Subcutaneous adipose tissue (tissue), 4 donors: ENCODE measurements around the gene ALPK3. TPM values are rescaled to one million over a fixed set of nuclear protein-coding genes. Genes with fewer than 3 reads are reported as not detected.

Experiments used
- CTCF ChIP-seq: fragments of 450-650 bp; IDR thresholded peaks from one replicate; pipeline ENCODE4 v1.5.1; 2016; ENCODE audit warnings: low read depth, mild to moderate bottlenecking, control low read depth, antibody characterized with exemption, moderate library complexity
- total RNA-seq, 4 donors: library from RNA; depleted of rRNA; stranded (reverse); fragments of >200 nt; gene quantifications; one replicate each; pipeline ENCODE4 v1.1.0, GENCODE V29; 2016

The ALPK3 gene
- total RNA-seq, 4 donors from 2014 or later, result 3.3 to 70.3 (median 8.1) TPM

DNA sequence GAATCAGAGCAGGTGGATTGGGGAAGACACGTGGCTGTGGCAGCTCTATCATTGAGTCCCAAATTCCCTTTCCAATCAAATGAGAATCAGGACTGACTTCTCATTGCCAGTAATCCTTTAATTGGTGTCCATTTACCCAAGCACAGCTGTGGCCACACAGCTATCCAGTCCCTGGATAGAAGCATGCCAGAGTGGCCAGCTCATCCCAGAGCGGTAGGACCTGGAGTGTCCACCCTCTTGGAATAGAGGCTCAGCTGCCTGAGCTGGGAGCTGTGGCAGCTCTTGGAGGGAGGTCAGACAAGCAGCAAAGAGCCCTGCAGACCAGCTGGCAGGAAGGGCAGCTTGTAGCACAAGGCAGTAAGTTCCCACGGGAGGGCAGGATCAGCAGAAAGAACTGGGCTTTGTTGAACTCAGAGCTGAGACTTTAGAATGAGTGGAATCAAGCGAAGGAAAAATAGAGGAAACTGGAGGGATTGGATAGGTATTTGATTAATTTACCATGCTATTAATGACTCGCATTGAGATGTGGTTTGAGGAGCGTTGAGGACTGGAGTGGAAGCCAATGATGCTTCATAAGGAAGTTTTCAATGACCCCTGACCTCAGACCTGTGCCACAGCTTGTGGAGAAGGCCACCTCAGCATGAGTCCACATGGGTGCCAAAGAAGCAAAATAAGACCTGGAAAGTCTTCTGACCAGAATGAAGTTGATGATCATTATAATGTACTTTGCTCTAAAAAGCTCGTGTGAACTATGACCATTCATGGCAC lies 6.9 kb upstream of the ALPK3 start:
- TF ChIP-seq CTCF, result no peak

- TF ChIP-seq CTCF, result no peak
Measured at GRCh38 chr15:84811151-84811550, 6.0 kb upstream of the ALPK3 start.

GRCh38 chr15:84811828-84812227 lies 5.3 kb upstream of the ALPK3 start:
- no peak for TF ChIP-seq CTCF

DNA sequence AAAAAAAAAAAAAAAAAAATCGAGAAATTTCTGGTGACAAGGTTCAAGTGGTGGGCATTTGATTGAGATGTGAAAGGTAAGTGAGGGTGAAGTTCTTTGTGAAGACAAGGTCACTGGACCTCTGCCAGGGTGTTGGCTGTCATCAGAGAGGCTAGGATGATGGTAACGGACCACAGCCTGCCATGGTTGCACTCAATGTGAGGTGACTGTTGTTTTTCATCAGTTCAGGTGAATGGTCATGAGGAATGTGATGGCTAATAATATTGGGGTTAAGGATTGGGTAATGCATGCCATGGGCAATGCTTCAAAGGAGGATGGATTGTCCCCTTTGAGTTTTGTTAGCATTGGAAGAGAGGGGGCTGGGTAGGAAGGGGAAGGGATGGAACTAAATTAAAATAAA lies 4.3 kb upstream of the ALPK3 start:
- TF ChIP-seq CTCF, result no peak

DNA sequence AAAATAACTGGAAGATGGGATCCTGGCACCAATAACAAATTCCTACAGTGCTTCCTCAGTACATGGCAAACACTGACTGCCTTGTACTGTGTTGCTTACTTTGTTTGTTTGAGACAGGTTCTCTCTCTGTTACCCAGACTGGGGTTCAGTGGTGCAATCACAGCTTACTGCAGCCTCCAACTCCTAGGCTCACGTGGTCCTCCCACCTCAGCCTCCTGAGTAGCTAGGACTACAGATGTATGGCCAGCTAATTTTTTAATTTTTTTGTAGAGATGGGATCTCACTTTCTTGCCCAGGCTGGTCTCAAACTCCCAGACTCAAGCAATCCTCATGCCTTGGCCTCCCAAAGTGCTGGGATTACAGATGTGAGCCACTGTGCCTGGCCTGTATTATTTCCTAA lies 3.7 kb upstream of the ALPK3 start:
- TF ChIP-seq CTCF, result no peak

DNA sequence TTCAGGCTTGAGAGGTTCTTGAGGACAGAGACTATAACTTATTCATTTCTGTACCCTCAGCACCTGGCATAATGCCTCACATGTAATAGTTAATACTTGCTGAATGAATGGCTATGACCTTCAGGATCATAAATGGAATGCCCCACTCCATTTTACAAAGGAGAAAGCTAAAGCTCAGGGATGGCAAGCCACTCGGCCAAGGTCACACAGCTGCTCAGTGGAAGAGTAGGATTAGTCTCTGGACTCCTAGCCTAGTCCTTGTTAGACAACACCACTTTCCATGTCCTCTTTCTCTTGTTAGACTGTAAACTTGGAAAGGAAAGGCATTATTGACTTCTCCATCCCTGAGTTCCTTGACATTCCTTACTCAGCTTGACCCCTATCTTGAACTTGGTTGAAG lies 3.2 kb upstream of the ALPK3 start:
- TF ChIP-seq CTCF, result no peak

DNA sequence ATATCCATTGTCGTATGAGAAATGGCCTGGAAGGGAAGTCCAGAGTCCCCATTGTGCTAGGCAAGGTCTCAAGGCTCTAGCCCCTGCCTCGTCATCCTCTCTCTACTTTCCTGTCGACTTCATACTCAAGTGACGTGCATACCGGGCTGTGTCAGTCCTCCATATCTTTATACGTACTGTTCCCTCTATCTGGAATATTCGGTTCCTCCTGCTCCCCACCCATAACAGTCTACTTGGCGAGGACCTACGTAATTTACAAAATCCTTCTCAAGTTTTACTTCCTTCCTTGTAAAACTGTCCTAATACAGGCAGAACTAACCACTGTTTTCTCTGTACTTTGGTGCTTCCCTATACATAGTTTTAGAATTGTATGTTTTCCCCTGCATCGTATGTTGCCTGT lies 2.2 kb upstream of the ALPK3 start:
- no peak for TF ChIP-seq CTCF
